ENCODE measurements around the gene LRRC32.

- TF ChIP-seq CTCF (IDR thresholded peaks at IDR 0.05) (no peak), POLR2A (IDR thresholded peaks at IDR 0.05) (no peak)
These were observed 32.9 kb downstream of the LRRC32 start for GRCh38 chr11:76637491-76638269.

All from thyroid gland (tissue), 4 donors.